ENCODE data around the gene PRRT2.
"Not testable (repeated sequence)": the region's sequence is repeated elsewhere in the genome, so short reads cannot be mapped to it uniquely, and the experiment has no call there.

Gene PRRT2

GRCh38 chr16:29790949-29791844 is 20.8 kb upstream of the PRRT2 start:
- no peak for DNase-seq

- DNase-seq, result no peak
These were observed 19.9 kb upstream of the PRRT2 start for GRCh38 chr16:29791845-29792807.

- not testable (repeated sequence) for DNase-seq
These were observed 18.8 kb upstream of the PRRT2 start for GRCh38 chr16:29793153-29793552.

GRCh38 chr16:29794231-29794710 is 17.7 kb upstream of the PRRT2 start:
- DNase-seq, result no peak

GRCh38 chr16:29802416-29802935 is 9.5 kb upstream of the PRRT2 start:
- DNase-seq, result no peak

GRCh38 chr16:29804020-29804419 is 8.0 kb upstream of the PRRT2 start:
- DNase-seq, result no peak

- DNase-seq, result no peak
These were observed 7.3 kb upstream of the PRRT2 start for GRCh38 chr16:29804455-29805231.

GRCh38 chr16:29805232-29806098 is 6.5 kb upstream of the PRRT2 start:
- DNase-seq, result peak; percentile 79

- peak; percentile 79 for DNase-seq
These were observed 5.9 kb upstream of the PRRT2 start, which contains the start of gene MAZ for GRCh38 chr16:29806099-29806579. Gene MAZ (plus strand): TSS chr16:29806529. CDS start chr16:29806702, 173 bp downstream.

GRCh38 chr16:29806641-29807425 is 5.2 kb upstream of the PRRT2 start:
- peak; percentile 35 for DNase-seq

GRCh38 chr16:29807426-29808218 is 4.4 kb upstream of the PRRT2 start:
- DNase-seq, result no peak

- no peak for DNase-seq
These were observed 3.6 kb upstream of the PRRT2 start for GRCh38 chr16:29808219-29808900.

GRCh38 chr16:29809031-29809747 is 2.8 kb upstream of the PRRT2 start:
- no peak for DNase-seq

GRCh38 chr16:29809850-29810698 is 1.9 kb upstream of the PRRT2 start:
- no peak for DNase-seq

- no peak for DNase-seq
These were observed 1.3 kb upstream of the PRRT2 start for GRCh38 chr16:29810699-29811169.

- DNase-seq, result peak; percentile 45
These were observed 660 bp upstream of the PRRT2 start for GRCh38 chr16:29811170-29811895.
